Skin of body (tissue), 2 donors: Measurements from ENCODE around the gene OSBPL9. TPM values are rescaled to one million over a fixed set of nuclear protein-coding genes. Genes with fewer than 3 reads are reported as not detected.
A peak's percentile ranks its signal among the peaks of the same experiment; 100 is the strongest.
"Not testable (repeated sequence)": the region's sequence is repeated elsewhere in the genome, so short reads cannot be mapped to it uniquely, and the experiment has no call there.

Experiments
- DNase-seq: peaks from one replicate; lab custom pipeline; 2025; lab: John Stamatoyannopoulos, UW
- total RNA-seq: library from RNA; depleted of rRNA; stranded (reverse); fragments of >200 nt; gene quantifications from one replicate; pipeline ENCODE4 v1.2.3, GENCODE V29; 2014

OSBPL9 gene
- total RNA-seq, 1 donor from 2014 or later, result 75.8 TPM

DNA sequence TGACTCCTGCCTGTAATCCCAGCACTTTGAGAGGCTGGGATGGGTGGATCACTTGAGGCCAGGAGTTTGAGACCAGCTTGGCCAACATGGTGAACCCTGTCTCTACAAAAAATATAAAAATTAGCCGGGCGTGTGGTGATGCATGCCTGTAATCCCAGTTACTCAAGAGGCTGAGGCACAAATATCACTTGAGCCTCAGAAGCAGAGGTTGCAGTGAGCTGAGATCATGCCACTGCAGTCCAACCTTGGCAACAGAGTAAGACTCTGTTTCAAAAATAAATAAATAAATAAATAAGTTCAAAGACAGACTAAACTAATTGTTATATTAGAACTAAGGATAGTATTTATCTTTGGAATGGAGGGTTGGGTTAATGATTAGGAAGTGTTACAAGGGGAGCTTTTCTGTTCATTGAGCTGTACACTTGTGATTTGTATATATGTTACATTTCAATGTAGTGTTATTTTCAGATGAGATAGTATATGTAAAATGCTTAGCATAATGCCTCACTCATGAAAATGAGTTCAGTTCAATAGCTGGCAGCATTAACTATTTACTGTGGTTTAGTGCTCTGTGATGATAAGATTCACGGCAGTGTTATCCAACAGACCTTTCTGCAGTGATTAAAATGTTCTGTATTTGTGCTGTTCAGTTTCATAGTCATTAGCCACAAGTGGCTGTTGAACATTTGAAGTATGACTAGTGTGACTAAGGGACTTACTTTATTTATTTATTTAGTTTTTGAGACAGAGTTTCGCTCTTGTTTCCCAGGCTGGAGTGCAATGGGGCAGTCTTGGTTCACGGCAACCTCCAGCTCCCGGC lies 47.7 kb downstream of the OSBPL9 start:
- DNase-seq, result no peak

DNA sequence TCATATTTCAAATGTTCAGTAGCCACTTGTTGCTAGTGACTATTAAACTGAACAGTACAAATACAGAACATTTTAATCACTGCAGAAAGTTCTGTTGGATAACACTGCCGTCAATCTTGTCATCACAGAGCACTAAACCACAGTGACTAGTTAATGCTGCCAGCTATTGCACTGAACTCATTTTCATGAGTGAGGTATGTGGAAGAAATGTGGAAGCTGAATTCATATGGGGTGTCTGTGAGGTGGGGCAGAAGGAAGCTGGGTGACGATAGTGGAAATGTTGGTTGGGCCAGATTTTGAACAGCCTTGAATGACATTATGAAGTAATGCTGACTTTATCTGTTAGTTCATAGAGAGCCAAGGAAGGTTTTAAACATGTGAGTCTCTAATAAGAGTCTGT lies 49.6 kb downstream of the OSBPL9 start:
- peak; percentile 24 for DNase-seq

DNA sequence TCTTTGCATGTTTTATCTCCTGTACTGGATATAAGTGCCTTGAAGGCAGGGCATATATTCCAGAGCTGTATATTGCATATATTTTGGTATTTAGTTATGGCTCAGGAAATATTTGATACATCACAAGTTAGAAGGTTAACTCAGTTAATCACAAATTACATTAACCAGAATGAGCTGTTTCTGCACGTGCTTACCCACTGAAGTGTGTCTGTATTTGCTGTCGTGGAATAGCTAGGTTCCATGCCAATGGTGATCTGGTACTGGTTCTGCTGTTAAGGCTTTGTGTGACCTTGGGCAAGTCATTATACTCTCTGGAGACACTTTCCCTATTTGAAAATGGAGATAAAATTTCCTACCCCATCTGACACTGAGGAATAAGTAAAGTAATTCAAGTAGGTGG lies 50.7 kb downstream of the OSBPL9 start:
- no peak for DNase-seq

DNA sequence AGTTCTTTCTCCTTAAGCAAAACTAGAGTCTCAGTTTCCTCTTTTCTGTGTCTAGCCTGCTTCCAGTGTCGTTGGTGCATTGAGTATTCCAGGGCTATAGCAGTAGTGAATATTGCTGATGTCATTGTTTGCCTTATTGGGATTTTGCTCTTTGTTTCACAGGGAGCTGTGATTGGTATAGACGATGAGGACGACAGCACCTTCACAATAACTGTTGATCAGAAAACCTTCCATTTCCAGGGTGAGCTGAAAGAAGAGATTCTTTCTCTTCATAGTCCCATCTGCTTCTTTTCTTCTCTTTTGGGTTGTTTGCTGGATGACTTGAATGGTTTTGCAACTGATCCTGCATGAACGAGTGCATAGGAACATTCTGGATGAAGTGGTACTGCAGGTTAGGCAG lies 52.4 kb downstream of the OSBPL9 start:
- no peak for DNase-seq

DNA sequence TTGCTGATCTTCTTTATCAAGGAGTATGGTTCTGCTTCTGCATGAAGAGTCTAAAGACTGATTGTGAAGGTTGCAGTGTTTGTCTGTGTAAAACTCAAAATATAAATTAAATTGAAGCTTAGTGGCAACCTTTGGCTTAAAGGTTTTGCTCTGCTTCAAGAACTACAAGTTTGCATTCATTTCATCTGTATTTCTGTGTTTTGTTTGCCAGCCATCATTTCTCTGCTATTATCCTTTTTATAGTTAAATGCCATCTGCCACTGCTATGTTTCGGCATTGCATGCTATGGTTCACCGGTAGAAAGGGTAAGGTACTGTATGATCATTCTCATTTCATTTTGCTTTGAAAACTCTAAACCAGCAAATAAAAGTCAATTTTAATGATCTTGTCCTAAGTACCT lies 52.9 kb downstream of the OSBPL9 start:
- no peak for DNase-seq

DNA sequence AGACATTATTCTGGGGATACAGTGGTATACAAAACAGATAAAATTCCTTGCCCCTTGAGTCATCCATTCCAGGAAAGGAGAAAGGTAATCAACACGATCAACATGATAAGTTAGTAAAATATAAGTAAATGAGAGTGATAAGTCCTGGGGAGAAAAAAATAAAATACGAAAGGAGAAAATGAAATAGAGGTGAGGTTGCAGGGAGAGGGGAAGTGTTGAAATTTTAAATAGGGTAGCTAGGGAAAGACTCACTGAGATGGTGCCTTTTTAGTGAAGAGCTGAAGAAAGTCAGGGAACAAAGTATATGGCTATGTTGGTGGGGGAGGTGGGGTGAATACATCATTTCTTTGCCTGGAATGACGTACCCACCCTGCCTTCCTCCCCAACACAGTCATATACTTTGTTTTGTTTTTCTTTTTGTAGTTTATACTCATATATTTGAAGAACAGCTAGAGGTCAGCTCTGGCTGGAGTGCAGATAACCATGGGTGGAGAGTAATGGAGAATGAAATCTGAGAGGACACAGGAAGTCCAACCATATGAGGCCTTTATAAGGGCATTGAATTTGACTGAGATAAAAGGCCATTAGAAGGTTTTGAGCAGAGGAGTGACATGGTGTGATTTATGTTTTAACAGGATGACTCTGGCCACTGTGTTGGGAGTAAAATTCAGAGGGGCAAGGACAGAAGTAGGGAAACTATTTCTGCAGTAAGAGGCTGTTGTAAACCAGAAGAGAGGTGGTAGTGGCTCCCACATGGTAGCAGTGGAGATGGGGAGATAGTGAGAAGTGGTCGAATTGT lies 54.8 kb downstream of the OSBPL9 start:
- no peak for DNase-seq

- no peak for DNase-seq
These were observed 56.4 kb downstream of the OSBPL9 start for GRCh38 chr1:51673279-51673678.

DNA sequence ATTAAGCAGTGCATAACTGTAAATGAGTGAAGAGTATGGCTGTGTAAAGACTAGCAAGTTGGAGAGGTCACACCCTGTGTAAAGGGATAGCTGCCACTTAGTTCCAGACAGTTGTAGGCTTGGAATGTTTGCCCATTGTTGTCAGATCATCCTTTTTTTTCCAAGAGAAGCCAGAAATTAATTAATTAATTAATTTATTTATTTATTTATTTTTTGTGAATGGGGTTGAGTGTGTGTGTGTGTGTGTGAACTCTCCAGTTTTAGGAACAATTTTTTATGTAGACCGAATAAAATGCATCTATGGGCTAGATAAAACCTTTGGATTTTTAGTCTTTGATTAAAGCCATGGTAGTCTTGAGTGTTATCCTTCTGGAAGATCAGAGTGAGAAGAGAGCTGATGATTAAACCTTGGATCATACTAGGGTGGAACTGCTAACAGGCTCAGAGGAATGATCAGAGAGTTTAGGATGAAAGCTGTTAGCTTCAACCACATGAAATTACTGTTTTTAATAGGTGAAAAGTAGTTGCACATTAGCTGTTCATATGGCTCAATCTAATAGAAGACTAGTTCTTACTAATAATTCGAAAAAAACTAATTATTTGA lies 58.4 kb downstream of the OSBPL9 start:
- DNase-seq, result no peak

GRCh38 chr1:51679435-51679834 lies 62.5 kb downstream of the OSBPL9 start:
- DNase-seq, result no peak

DNA sequence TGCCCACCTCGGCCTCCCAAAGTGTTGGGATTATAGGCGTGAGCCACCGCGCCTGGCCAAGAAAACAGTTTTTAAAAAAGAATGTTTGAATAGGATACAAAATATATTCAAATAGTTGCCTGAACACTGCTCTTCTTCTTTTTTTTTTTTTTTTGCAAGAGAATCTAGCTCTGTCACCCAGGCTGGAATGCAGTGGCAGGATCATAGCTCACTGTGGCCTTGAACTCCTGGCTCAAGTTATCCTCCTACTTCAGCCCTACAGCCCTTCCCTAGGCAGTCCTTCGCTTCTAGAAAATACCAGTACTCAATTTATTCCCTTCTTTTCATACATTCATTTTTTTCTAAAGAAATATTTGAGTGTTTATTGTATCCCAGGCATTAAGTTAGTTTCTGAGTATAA lies 67.9 kb downstream of the OSBPL9 start:
- DNase-seq, result no peak

DNA sequence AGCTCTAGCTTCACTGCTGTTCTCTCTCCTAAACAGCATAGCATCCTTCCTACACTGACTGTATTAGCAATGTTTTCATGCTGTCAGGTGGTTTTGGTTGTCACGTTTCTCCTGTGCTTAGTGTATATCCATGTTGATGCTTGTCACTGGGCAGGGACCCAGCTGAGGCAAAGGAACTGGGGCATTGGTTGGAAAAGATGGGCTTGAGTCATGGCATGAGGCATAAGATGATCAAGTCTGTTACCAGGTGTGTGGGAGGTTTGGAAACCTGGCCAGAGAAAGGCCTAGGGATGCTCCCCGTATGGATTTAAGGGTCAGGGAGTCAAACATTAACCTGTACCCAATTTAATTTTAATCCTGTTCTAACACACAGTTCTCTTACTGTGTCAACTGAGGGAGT lies 69.6 kb downstream of the OSBPL9 start:
- no peak for DNase-seq

DNA sequence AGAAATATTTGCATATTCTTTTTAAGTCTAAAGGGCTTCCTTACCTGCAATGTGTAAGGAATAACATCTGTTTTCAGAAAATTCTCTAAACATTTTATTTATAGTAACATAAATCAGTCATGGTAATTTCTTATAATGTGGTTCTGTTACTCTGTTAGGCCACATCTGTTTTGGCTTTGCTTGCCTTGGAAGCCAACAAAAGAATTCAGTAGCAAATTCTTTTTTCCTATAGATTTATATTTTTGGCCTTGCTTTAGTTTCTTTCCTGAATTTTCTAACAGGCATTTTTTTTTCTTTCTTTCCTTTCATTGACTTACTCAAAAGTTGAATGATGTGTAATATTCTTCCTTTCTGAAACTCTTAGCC lies 72.2 kb downstream of the OSBPL9 start:
- DNase-seq, result no peak

GRCh38 chr1:51689643-51690042 lies 72.8 kb downstream of the OSBPL9 start:
- no peak for DNase-seq

- DNase-seq, result no peak
These were observed 73.5 kb downstream of the OSBPL9 start for GRCh38 chr1:51690285-51690961.

GRCh38 chr1:51691920-51692319 lies 75.0 kb downstream of the OSBPL9 start:
- DNase-seq, result no peak

DNA sequence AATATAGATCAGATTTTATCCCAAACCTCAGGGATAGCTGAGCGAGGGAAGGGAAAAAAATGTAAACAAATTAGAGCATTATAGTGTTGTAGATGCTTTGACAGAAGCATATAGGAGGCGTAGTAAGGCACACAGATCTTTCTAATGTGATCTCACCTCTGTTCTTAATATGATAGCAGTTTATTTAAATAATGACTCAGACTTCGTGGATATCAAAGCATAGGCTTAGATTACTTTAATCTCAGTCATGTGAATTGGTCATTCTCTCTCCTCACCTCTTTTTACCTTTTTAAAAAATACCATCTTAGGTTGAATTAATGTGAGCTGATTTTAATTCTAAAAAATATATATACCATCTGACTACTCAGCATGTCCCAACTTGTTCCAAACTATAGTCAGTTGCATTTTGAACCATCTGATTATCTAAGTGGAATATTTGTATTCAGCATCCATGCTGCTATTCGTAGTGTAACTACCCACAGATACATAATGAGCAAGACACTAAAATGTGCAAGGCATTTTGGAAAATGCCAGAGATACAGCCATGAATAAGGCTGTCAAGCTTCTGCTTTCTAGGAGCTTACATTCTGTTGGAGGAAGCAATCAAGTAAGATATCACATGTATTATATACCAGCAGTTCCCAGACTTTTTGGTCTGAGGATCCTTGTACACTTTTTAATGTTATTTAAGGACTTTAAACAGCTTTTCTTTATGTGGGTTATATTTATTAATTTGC lies 76.7 kb downstream of the OSBPL9 start:
- no peak for DNase-seq

GRCh38 chr1:51697166-51697565 lies 80.3 kb downstream of the OSBPL9 start:
- no peak for DNase-seq

GRCh38 chr1:51699391-51699790 lies 82.5 kb downstream of the OSBPL9 start:
- DNase-seq, result no peak

- not testable (repeated sequence) for DNase-seq
These were observed 84.9 kb downstream of the OSBPL9 start for GRCh38 chr1:51701782-51702181.

GRCh38 chr1:51702220-51702619 lies 85.3 kb downstream of the OSBPL9 start:
- not testable (repeated sequence) for DNase-seq

DNA sequence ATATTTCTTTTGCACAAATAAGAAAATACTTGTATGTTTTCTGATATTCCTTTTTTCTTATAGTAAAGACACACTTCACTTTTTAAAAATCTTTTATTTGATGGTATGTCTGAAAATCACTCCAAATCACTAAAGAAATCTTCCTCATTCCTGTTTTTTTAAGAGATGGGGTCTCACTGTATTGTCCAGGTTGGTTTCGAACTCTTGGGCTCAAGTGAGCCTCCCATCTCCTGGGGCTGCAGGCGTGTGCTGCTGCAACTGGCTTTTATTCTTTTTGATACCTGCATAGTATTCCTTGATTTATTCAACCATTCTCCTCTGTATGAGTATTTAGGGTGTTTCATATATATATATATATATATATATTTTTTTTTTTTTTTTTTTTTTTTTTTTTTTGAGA lies 88.1 kb downstream of the OSBPL9 start:
- no peak for DNase-seq
